ENCODE results near the gene ZNF536.

Gene ZNF536

GRCh38 chr19:30519607-30520205, 147.5 kb downstream of the ZNF536 start:
- in situ Hi-C loops (cut with MboI; ENCODE audit: low sequenced_read_pairs), result no loop called here

- in situ Hi-C loops (cut with MboI; ENCODE audit: low sequenced_read_pairs), result no loop called here
These were observed 148.7 kb downstream of the ZNF536 start for GRCh38 chr19:30520735-30521479.

DNA sequence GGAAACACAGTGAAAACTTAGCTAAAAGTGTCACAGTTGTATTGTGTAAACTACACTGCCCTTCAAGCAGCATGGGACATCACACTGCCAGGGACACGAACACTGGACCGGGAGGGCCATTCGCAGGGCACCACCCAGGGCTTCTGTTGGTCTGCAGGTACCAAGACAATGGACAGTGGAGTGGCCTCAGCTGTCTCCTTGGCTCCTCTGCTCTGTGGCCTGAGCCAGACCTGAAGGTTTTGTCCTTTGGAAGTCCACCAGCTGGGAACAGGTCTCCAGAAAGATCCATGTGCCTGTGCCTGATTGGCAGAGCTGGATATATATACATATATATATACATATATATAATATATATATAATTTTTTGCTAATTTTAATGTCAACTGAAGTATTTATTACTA, 149.8 kb downstream of the ZNF536 start:
- in situ Hi-C loops (cut with MboI; ENCODE audit: low sequenced_read_pairs), result no loop called here

GRCh38 chr19:30522341-30522740, 150.2 kb downstream of the ZNF536 start:
- in situ Hi-C loops (cut with MboI; ENCODE audit: low sequenced_read_pairs), result no loop called here

DNA sequence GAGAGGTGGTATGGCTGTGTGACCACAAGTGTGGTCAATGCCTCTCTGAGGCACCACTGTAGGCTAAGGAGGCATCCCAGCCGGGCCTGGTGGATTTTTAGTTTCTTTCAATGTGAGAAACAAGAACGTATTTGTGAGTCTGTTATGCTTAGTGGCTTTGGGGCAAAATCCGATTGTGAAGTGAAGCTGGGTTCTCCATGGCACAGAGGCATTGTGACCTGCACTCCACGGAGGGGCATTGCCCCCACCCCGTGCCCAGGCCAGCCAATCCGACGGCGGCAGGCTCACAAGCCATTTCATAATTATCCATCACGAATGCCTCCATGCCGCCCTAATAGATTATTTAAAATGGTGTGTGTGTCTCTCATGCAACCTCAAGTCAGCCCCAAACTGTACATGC, 151.6 kb downstream of the ZNF536 start:
- in situ Hi-C loops (cut with MboI; ENCODE audit: low sequenced_read_pairs), result no loop called here

GRCh38 chr19:30525383-30525782, 153.2 kb downstream of the ZNF536 start:
- in situ Hi-C loops (cut with MboI; ENCODE audit: low sequenced_read_pairs), result no loop called here

GRCh38 chr19:30528919-30529318, 156.7 kb downstream of the ZNF536 start:
- in situ Hi-C loops (cut with MboI; ENCODE audit: low sequenced_read_pairs), result no loop called here

- in situ Hi-C loops (cut with MboI; ENCODE audit: low sequenced_read_pairs), result no loop called here
These were observed 157.7 kb downstream of the ZNF536 start for GRCh38 chr19:30529876-30530275.

GRCh38 chr19:30530751-30531150, 158.6 kb downstream of the ZNF536 start:
- in situ Hi-C loops (cut with MboI; ENCODE audit: low sequenced_read_pairs), result no loop called here

- in situ Hi-C loops (cut with MboI; ENCODE audit: low sequenced_read_pairs), result no loop called here
These were observed 162.8 kb downstream of the ZNF536 start for GRCh38 chr19:30535011-30535410.

DNA sequence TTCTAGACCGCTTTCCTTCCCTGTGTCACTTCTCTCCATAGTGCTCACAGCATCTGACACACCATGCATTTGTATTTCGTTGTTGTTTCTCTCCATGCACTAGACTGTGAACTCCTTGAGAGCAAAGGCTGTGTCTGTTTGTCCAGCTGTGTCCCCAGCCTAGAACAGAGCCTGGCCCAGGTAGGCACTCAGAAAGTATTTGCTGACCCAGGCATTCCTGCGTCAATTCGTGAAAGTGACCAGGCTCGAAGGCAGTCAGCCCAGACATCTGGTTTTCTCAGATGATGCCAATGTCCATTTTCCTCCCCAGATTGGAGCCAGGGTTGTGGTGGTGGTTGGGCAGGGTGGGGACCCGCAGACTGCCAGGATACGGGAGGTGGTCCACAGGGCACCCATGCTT, 164.8 kb downstream of the ZNF536 start:
- in situ Hi-C loops (cut with MboI; ENCODE audit: low sequenced_read_pairs), result no loop called here

- in situ Hi-C loops (cut with MboI; ENCODE audit: low sequenced_read_pairs), result no loop called here
These were observed 167.1 kb downstream of the ZNF536 start for GRCh38 chr19:30539315-30539714.

- in situ Hi-C loops (cut with MboI; ENCODE audit: low sequenced_read_pairs), result no loop called here
These were observed 167.8 kb downstream of the ZNF536 start for GRCh38 chr19:30539981-30540380.

- in situ Hi-C loops (cut with MboI; ENCODE audit: low sequenced_read_pairs), result no loop called here
These were observed 168.6 kb downstream of the ZNF536 start for GRCh38 chr19:30540761-30541160.

DNA sequence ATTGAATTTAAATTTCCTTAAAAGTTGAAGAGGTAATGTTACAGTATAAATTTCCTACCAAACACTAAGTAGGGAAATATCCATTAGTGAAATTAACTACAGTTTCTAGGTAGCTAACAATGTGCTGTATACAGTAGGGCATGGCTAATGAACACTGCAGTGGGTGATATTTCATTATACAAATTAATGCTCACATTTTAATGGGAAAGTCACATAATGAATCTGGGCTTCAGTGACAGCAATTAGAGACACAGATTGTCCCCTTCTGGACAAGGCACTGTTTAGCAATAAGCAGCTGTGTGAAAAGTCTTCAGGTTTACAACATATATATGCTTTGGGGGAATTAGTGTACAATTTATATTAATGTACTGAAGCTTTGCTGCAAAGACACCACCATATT, 169.4 kb downstream of the ZNF536 start:
- in situ Hi-C loops (cut with MboI; ENCODE audit: low sequenced_read_pairs), result no loop called here

DNA sequence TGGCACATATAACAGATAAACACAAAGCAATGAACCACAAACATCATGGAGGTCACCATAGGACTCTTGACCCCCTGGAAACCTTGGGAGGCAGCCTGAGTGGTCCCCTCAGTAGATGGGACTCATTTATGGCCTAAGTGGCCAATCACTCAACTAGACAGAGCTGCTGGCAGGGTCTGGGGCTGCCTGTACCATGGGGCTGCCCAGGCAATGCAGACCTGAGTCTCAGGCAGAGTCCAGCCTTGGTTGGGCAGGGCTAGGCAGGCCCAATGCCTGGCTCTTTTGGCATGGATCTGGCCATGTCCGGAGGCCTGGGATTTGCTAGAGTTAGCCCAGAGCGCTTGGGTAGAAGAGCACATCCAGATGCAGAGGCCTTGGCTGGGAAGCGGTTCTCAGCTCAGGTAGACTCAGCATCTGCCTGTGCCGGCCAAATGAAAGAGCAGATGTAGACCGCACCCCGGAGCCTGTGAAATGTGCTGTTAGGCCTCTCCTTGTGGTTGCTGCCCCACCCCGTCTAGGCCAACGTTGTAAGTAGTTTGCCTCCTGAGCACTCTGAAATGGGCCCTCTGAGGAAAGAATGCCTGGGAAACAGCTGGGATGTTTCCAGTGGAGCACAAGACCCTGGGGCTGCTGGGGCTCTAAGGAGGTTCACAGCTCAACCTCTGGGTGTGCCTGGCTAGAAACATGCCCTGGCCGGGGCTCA, 171.2 kb downstream of the ZNF536 start:
- in situ Hi-C loops (cut with MboI; ENCODE audit: low sequenced_read_pairs), result no loop called here

DNA sequence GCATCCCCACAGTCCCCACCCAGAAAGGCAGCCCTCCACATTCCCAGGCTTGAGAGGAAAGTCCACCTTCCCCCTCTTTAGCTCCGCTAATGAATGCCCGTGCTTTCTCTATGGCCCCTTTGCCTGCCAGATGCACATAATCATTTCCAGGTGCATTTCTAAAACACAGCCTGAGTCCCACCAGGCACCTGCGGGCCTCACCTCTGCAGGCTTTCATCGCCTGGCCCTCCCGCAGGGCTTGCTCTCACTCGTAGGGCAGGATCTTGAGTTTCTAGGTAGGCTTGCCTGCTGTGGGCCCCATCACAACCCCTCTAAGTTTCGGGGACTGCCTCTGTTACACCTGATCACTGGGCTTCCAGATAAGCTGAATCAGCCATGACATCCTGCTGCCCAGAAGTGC, 173.6 kb downstream of the ZNF536 start:
- in situ Hi-C loops (cut with MboI; ENCODE audit: low sequenced_read_pairs), result no loop called here

DNA sequence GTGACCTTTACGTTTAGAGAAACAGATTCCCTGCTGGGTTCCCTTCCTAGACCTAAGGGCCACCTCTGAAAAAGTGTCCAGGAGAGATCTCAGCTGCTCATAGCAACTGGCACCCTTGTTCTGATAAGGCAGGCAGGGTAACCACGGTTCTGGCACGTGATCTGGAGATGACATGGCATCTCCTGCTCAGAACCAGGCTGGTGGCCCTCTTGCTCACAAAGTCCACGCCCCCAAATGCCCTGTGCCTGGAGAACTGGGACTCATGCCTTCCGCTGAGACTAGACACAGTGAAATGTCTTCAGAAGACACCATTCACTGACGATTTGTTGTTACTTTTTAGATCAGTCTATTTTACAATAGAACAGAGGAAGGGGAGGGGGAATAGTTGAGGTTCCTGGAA, 174.1 kb downstream of the ZNF536 start:
- in situ Hi-C loops (cut with MboI; ENCODE audit: low sequenced_read_pairs), result no loop called here

DNA sequence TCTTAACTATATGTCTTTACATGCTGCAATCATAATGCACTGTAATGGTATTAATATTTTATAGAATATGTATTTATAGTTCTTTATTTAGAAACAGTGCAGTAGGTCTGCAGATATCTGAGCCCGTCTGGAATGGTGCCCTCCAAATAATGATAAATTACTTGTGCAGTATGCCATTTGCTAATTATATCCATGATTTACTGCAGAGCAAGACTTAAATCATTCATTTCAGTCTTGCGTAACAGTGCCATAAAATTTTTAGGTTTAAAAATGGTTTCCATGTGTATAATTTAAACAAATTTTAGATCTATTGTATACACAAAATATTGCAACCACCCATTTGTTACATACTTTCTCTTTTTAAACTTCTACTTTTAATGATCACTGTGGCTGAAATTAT, 175.1 kb downstream of the ZNF536 start:
- in situ Hi-C loops (cut with MboI; ENCODE audit: low sequenced_read_pairs), result no loop called here

- in situ Hi-C loops (cut with MboI; ENCODE audit: low sequenced_read_pairs), result no loop called here
These were observed 177.0 kb downstream of the ZNF536 start for GRCh38 chr19:30549151-30549550.

GRCh38 chr19:30551271-30551670, 179.1 kb downstream of the ZNF536 start:
- in situ Hi-C loops (cut with MboI; ENCODE audit: low sequenced_read_pairs), result no loop called here

- in situ Hi-C loops (cut with MboI; ENCODE audit: low sequenced_read_pairs), result no loop called here
These were observed 180.4 kb downstream of the ZNF536 start for GRCh38 chr19:30552593-30552992.
